ENCODE data around the gene PRDM7. TPM values are rescaled to one million over a fixed set of nuclear protein-coding genes. Genes with fewer than 3 reads are reported as not detected.

PRDM7 gene
- total RNA-seq, 4 donors from 2014 or later = 0.35 TPM; not detected in 3

DNA sequence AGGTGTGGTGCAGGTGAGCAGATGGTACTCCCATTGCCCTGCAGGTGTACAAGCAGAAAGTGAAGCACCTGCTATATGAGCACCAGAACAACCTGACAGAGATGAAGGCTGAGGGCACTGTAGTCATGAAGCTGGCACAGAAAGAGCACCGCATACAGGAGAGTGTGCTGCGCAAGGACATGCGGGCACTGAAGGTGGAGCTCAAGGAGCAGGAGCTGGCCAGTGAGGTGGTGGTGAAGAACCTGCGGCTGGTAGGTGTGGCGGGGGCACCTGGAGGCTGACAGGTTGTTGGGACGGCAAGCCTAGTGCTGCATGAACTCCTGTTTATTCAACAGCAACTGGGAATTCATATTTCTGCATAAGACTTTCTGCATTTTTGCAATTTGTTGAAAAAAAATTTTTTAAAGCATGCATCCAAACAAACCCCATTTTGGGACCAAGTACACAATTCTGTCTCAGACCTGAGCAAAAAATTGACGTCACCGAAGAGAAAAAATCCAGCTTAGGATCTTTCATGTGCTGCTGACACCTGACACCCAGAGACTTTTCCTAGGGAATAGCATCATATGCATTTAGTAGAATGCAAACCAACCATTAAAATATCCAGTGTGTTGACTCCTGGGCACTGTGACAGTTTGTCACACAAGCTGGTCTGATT, 44.3 kb downstream of the PRDM7 start:
- Histone ChIP-seq H3K4me1 (no peaks in the 10 kb centered on the region), H3K27me3 (no peaks in the 10 kb centered on the region), H3K27ac (no peak overlapping the region), H3K4me3 (no peak overlapping the region), H3K36me3 (no peaks in the 10 kb centered on the region), H3K9me3 (no peaks in the 10 kb centered on the region)
- no peak for DNase-seq
- intact Hi-C loops (cut with DNase I; ENCODE audit: low total_unique reads) = no loop called here
- no peak for TF ChIP-seq POLR2A (IDR thresholded peaks at IDR 0.05)
- TF ChIP-seq, protein P1, sequence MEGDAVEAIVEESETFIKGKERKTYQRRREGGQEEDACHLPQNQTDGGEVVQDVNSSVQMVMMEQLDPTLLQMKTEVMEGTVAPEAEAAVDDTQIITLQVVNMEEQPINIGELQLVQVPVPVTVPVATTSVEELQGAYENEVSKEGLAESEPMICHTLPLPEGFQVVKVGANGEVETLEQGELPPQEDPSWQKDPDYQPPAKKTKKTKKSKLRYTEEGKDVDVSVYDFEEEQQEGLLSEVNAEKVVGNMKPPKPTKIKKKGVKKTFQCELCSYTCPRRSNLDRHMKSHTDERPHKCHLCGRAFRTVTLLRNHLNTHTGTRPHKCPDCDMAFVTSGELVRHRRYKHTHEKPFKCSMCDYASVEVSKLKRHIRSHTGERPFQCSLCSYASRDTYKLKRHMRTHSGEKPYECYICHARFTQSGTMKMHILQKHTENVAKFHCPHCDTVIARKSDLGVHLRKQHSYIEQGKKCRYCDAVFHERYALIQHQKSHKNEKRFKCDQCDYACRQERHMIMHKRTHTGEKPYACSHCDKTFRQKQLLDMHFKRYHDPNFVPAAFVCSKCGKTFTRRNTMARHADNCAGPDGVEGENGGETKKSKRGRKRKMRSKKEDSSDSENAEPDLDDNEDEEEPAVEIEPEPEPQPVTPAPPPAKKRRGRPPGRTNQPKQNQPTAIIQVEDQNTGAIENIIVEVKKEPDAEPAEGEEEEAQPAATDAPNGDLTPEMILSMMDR (IDR thresholded peaks at IDR 0.05) = no peak

DNA sequence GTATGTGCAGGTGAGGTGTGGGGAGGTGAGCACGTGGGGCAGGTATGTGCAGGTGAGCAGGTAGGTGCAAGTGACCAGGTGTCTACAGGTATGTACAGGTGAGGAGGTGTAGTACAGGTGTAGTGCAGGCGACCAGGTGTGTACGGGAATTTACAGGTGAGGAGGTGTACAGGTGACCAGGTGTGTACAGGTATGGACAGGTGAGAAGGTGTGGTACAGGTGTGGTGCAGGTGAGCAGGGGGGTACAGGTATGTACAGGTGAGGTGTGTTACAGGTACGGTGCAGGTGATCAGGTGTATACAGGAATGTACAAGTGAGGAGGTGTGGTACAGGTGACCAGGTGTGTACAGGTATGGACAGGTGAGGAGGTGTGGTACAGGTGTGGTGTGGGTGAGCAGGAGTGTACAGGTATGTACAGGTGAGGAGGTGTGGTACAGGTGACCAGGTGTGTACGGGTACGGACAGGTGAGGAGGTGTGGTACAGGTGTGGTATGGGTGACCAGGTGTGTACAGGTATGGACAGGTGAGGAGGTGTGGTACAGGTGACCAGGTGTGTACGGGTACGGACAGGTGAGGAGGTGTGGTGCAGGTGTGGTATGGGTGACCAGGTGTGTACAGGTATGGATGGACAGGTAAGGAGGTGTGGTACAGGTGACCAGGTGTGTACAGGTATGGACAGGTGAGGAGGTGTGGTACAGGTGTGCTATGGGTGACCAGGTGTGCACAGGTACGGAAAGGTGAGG, 45.0 kb downstream of the PRDM7 start:
- intact Hi-C loops (cut with DNase I; ENCODE audit: low total_unique reads) = no loop called here
- no peak overlapping the region for H3K27ac ChIP-seq

DNA sequence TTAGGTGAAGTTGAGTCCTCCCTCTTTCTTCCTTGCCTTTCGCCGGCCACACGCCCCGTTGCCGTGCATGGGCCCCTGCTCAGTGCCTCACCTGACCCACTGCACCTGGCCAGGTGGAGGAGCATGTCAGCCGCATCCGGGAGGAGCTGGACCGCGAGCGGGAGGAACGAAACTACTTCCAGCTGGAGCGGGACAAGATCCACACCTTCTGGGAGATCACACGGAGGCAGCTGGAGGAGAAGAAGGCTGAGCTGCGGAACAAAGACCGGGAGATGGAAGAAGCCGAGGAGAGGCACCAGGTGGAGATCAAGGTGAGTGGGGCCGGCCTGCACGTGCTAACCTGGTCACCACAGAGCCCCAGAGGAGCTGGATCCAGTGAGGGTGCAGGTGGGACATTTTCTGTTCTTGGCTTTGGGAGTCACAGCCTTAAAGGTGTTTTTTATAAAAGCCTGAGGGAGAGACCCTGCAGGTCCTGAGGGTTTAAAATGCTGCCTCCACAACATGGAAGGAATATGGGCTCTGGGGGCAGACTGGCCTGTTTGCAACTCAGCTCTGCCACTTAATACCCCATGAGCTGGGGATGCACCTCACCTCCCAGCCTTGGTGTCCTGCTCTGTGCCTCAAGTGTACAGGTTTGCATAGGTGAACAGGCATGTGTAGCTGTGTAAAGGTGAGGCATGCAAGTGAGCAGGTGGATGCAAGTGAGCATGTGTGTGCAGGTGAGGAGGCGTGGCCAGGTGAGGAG, 45.8 kb downstream of the PRDM7 start:
- H3K36me3 ChIP-seq = no peaks in the 10 kb centered on the region
- no peak for DNase-seq
- H3K4me3 ChIP-seq = no peak overlapping the region
- H3K27ac ChIP-seq = no peak overlapping the region
- no peaks in the 10 kb centered on the region for H3K27me3 ChIP-seq
- H3K9me3 ChIP-seq = no peaks in the 10 kb centered on the region
- intact Hi-C loops (cut with DNase I; ENCODE audit: low total_unique reads) = no loop called here
- no peaks in the 10 kb centered on the region for H3K4me1 ChIP-seq
- no peak for TF ChIP-seq POLR2A (IDR thresholded peaks at IDR 0.05)
- TF ChIP-seq, protein P1 (IDR thresholded peaks at IDR 0.05) = no peak

More for the DNA sequence above, 45.0 kb downstream of the PRDM7 start:
- no peak for DNase-seq
- Histone ChIP-seq H3K4me1 (no peaks in the 10 kb centered on the region), H3K27me3 (no peaks in the 10 kb centered on the region), H3K36me3 (no peaks in the 10 kb centered on the region), H3K9me3 (no peaks in the 10 kb centered on the region), H3K4me3 (no peak overlapping the region)
- TF ChIP-seq, protein P1 (IDR thresholded peaks at IDR 0.05) = no peak
- TF ChIP-seq POLR2A (IDR thresholded peaks at IDR 0.05) = no peak

DNA sequence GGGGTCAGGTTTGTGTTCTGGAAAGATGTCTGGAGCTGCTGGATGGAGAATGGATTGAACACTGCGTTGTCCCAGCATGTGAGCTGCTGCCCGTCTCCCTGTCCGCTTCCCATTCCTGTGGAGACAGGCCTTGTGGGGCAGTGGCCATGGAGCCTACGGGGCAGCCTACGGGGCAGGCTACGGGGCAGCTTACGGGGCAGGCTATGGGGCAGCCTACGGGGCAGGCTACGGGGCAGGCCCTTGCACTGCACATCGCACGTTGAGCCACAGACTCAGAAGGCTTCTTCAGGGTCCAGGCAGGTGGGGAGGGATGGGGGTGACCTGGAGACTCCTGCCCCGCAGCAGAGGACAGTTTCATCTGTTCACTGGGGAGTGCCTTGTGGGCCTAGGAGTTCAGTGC, 48.1 kb downstream of the PRDM7 start:
- TF ChIP-seq POLR2A (IDR thresholded peaks at IDR 0.05) = no peak
- TF ChIP-seq, protein P1 (IDR thresholded peaks at IDR 0.05) = no peak
- Histone ChIP-seq H3K4me3 (no peak overlapping the region), H3K27ac (no peak overlapping the region)

DNA sequence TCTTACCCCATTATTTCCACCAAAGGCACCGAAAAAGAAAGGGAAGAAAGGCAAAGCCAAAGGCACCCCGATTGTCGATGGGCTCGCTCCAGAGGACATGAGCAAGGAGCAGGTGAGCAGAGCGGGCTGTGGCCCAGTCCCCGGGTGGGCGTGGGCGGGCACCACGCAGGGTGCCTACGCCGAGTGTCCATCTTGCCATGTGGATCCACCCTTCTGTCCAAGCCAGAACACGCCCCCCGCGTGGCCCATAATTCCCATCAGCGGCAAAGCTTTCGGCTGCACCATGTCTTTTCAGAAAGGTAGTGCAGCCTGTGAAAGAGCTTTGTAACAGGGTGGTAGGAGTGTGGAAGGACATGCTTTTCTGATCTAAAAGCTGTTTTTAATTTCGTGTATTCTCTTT, 49.5 kb downstream of the PRDM7 start:
- Histone ChIP-seq H3K4me1 (no peaks in the 10 kb centered on the region), H3K4me3 (no peak overlapping the region), H3K27me3 (no peaks in the 10 kb centered on the region), H3K9me3 (no peaks in the 10 kb centered on the region), H3K36me3 (no peaks in the 10 kb centered on the region), H3K27ac (no peak overlapping the region)
- DNase-seq = no peak
- no peak for TF ChIP-seq POLR2A (IDR thresholded peaks at IDR 0.05)
- TF ChIP-seq, protein P1 (IDR thresholded peaks at IDR 0.05) = no peak
- intact Hi-C loops (cut with DNase I; ENCODE audit: low total_unique reads) = no loop called here

More for the DNA sequence above, 48.1 kb downstream of the PRDM7 start:
- H3K36me3 ChIP-seq = no peaks in the 10 kb centered on the region
- no peak for DNase-seq
- H3K4me1 ChIP-seq = no peaks in the 10 kb centered on the region
- H3K27me3 ChIP-seq = no peaks in the 10 kb centered on the region
- intact Hi-C loops (cut with DNase I; ENCODE audit: low total_unique reads) = no loop called here
- H3K9me3 ChIP-seq = no peaks in the 10 kb centered on the region
